HepG2 (cell line): ENCODE results near the gene WNT7B. TPM values are rescaled to one million over a fixed set of nuclear protein-coding genes. Genes with fewer than 3 reads are reported as not detected.

ENCODE experiments used
- ATAC-seq: fragments of 200-7000 bp; cut with Tn5 transposase; 3 replicates; pipeline ENCODE4 v1.9.1; 2020; ENCODE audit warnings: mild to moderate bottlenecking, moderate library complexity
- BruUV-seq: library from RNA; stranded (reverse); fragments of 400-500 nt; replicated peaks from 2 replicates; lab custom pipeline; 2021; lab: Mats Ljungman, UMichigan
- CTCF ChIA-PET: fragments of 300-600 bp; formaldehyde crosslinking; extraction: SDS; loops from one replicate; lab custom pipeline; 2021; ENCODE audit warnings: low total read pairs, inconsistent platforms, low intra/inter-chr PET ratio; lab: Yijun Ruan, JAX
- POLR2A ChIA-PET: fragments of 350-600 bp; sonication (Branson Sonifier 250); formaldehyde crosslinking; loops from one replicate; lab custom pipeline; 2020; ENCODE audit warnings: antibody characterized with exemption, inconsistent platforms; lab: Yijun Ruan, JAX
- DNase-seq: peaks from one replicate; pipeline ENCODE4 v3.0.0-alpha.2; 2015; ENCODE audit warnings: low spot score
- FAIRE-seq: peaks from 3 replicates; lab custom pipeline; 2011; peaks lifted over from hg19 to GRCh38; lab: Jason Lieb, UNC
- H2AFZ ChIP-seq: one replicate; pipeline ENCODE4 v1.6.1; 2011; ENCODE audit warnings: low read length, inconsistent platforms
- H3K27ac ChIP-seq: fragments of 300-600 bp; 3 replicates; pipeline ENCODE4 v1.8.0; 2011; ENCODE audit warnings: mixed run types, mild to moderate bottlenecking, mixed read lengths, low read length, inconsistent platforms; ENCODE audit not compliant: insufficient read depth; ENCODE audit errors: extremely low read length
- H3K27me3 ChIP-seq, 2 experiments: fragments of 200-600 bp in 1 of 2; 2 replicates in 1 of 2; 3 replicates in 1 of 2; pipeline versions ENCODE4 v1.6.0 to v1.8.0; 2011; ENCODE audit warnings: low read length in 2 of 2, mild to moderate bottlenecking in 2 of 2, moderate library complexity in 2 of 2, inconsistent platforms in 1 of 2; ENCODE audit not compliant: insufficient read depth in 2 of 2, control insufficient read depth in 1 of 2
- H3K36me3 ChIP-seq, 2 experiments: fragments of 200-600 bp in 1 of 2; replicated peaks in 1 of 2; 2 replicates in 1 of 2; 3 replicates in 1 of 2; pipeline versions ENCODE4 v1.5.1 to v1.8.0; 2011; ENCODE audit warnings: low read length in 2 of 2, inconsistent platforms in 1 of 2; ENCODE audit not compliant: insufficient read depth in 2 of 2, control insufficient read depth in 1 of 2
- H3K4me1 ChIP-seq: 2 replicates; pipeline ENCODE4 v1.5.1; 2012; ENCODE audit warnings: low read length, inconsistent platforms; ENCODE audit not compliant: insufficient read depth
- H3K4me2 ChIP-seq: 2 replicates; pipeline ENCODE4 v1.6.0; 2011; ENCODE audit warnings: low read depth, low read length, inconsistent platforms
- H3K4me3 ChIP-seq, 3 experiments: fragments of 200-600 bp in 1 of 3; sonication (generic), shearing (Covaris generic) in 1 of 3; replicated peaks in 1 of 3; 2 replicates each; pipeline ENCODE4 v1.5.1; 2011 to 2016; ENCODE audit warnings: low read length in 3 of 3, inconsistent platforms in 2 of 3, low read depth in 2 of 3, mild to moderate bottlenecking in 2 of 3, control low read depth in 1 of 3, mixed read lengths in 1 of 3; ENCODE audit not compliant: insufficient read depth in 1 of 3
- H3K79me2 ChIP-seq: one replicate; pipeline ENCODE4 v1.6.1; 2011; ENCODE audit warnings: low read length, inconsistent platforms; ENCODE audit not compliant: insufficient read depth
- H3K9ac ChIP-seq: 2 replicates; pipeline ENCODE4 v1.6.0; 2011; ENCODE audit warnings: mild to moderate bottlenecking, low read depth, low read length, inconsistent platforms; ENCODE audit not compliant: insufficient read depth
- H3K9me3 ChIP-seq: 2 replicates; pipeline ENCODE4 v1.5.1; 2012; ENCODE audit warnings: mild to moderate bottlenecking, low read length
- H4K20me1 ChIP-seq: 2 replicates; pipeline ENCODE4 v1.6.0; 2011; ENCODE audit warnings: inconsistent platforms, mild to moderate bottlenecking, low read length, moderate library complexity; ENCODE audit not compliant: insufficient read depth
- FLYWCH1 ChIP-seq: sonication (generic); formaldehyde crosslinking; IDR thresholded peaks from 2 replicates; pipeline ENCODE4 v1.8.1; 2023; ENCODE audit warnings: mild to moderate bottlenecking, missing genetic modification reagents
- KLF16 ChIP-seq, 2 experiments: sonication (generic) in 1 of 2; formaldehyde crosslinking in 1 of 2; IDR thresholded peaks; 2 replicates each; pipeline versions ENCODE4 v1.6.1 to v1.8.0; 2016 to 2023; ENCODE audit warnings: missing genetic modification reagents in 2 of 2, missing compliant biosample characterization in 1 of 2
- LRRFIP1 ChIP-seq: sonication (generic); formaldehyde crosslinking; conservative IDR thresholded peaks from 2 replicates; pipeline ENCODE4 v1.4.0; 2020; ENCODE audit warnings: missing genetic modification reagents
- MAFK ChIP-seq, 2 experiments: IDR thresholded peaks in 1 of 2; conservative IDR thresholded peaks in 1 of 2; 2 replicates each; pipeline ENCODE4 v1.6.1; 2011; ENCODE audit warnings: improper control_type of control experiment in 2 of 2, low read length in 2 of 2
- NKX3-1 ChIP-seq: sonication (generic); formaldehyde crosslinking; IDR thresholded peaks from 2 replicates; pipeline ENCODE4 v1.5.0; 2020; ENCODE audit warnings: missing genetic modification reagents
- PHF21A ChIP-seq: sonication (generic); formaldehyde crosslinking; IDR thresholded peaks from 2 replicates; pipeline ENCODE4 v1.5.0; 2020; ENCODE audit warnings: mild to moderate bottlenecking, missing genetic modification reagents
- TMF1 ChIP-seq: sonication (generic); formaldehyde crosslinking; IDR thresholded peaks from 2 replicates; pipeline ENCODE4 v1.8.1; 2022; ENCODE audit warnings: low read depth, missing genetic modification reagents
- ZFP37 ChIP-seq: sonication (generic); formaldehyde crosslinking; IDR thresholded peaks from 2 replicates; pipeline ENCODE4 v1.4.0; 2020; ENCODE audit warnings: missing genetic modification reagents, borderline replicate concordance
- ZNF10 ChIP-seq: sonication (generic); formaldehyde crosslinking; IDR thresholded peaks from 2 replicates; pipeline ENCODE4 v1.4.0; 2020; ENCODE audit warnings: mild to moderate bottlenecking, low read depth, missing genetic modification reagents, borderline replicate concordance
- ZNF629 ChIP-seq: sonication (generic); formaldehyde crosslinking; conservative IDR thresholded peaks from 2 replicates; pipeline ENCODE4 v1.5.0; 2020; ENCODE audit warnings: missing genetic modification reagents
- WGBS: methylation state at CpG from one replicate; pipeline ENCODE4 v1.1.6; 2017; ENCODE audit warnings: low lambda C conversion rate; 5-methylcytosine and 5-hydroxymethylcytosine counted together
- in situ Hi-C: cut with HindIII; loops from 2 replicates; pipeline ENCODE4 v1.10.0; 2017; ENCODE audit warnings: low pct_unique_long_range_greater_than_20kb; ENCODE audit not compliant: extremely low pct_ligation_motif_present
- intact Hi-C: fragments of 100-400 bp; cut with micrococcal nuclease; formaldehyde crosslinking; loops from one replicate; pipeline ENCODE4 v1.10.0; 2022; ENCODE audit not compliant: unreplicated experiment
- polyA plus RNA-seq, 8 experiments: library from polyadenylated mRNA; depleted of rRNA in 3 of 8; stranded (reverse) in 7 of 8; unstranded in 1 of 8; fragments of >200 nt; fragmentation: Illumina TruSeq in 4 of 8; extraction: Trizol in 4 of 8; gene quantifications; 2 replicates each; pipeline versions ENCODE4 v1.2.1 to v1.2.3, GENCODE V29; 2011 to 2016; ENCODE audit warnings: low read depth in 4 of 8, missing spikeins in 1 of 8, mixed read lengths in 1 of 8; ENCODE audit not compliant: insufficient read depth in 1 of 8
- total RNA-seq, 5 experiments: library from RNA; depleted of rRNA; stranded (reverse); fragments of >200 nt; fragmentation: Illumina TruSeq; extraction: Trizol; gene quantifications; 2 replicates each; pipeline ENCODE4 v1.2.3, GENCODE V29; 2016; ENCODE audit warnings: low read depth in 1 of 5
- TF ChIP-seq, protein P1 (sequence below): sonication (generic); formaldehyde crosslinking; IDR thresholded peaks from 2 replicates; pipeline ENCODE4 v1.5.0; 2020; ENCODE audit warnings: mild to moderate bottlenecking, missing genetic modification reagents, borderline replicate concordance

Gene WNT7B
- total and polyA plus RNA-seq, 2 of the 13 experiments (the other 11 are each of a cell fraction or from before 2014, with no cell fraction given) = 0.09 TPM; not detected in 1

DNA sequence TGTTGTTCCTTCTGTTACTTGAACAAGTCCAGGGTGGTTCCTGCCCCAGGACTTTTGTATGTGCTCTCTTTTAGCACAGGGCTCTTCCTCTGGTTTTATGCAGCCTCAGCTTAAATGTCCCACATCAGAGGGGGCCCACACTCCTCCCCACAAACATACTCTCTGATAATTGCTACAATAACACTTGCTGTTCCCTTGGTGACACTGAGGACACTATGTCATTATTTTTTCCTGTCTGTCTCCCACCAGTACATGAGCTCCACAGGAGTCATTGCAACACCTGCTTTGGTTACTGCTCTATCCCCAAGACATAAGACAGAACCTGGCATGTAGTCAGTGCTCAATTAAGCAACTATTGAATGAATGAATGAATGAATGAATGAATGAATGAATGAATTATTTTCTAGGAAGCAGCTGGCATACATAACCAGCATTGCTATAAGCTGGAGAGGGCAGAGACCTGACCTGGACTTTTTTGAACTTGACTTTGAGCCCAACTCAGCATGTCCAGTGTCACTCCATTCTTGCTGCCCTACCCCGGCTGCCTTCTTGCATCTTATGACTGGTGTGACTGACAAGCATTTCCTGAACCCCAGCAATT, 7.5 kb upstream of the WNT7B start:
- in situ Hi-C loops = no loop called here
- no peak overlapping the region for H3K9ac ChIP-seq
- 11% methylated on average over 1 of the region's 1 CpG for WGBS
- ATAC-seq = no peak
- TF ChIP-seq LRRFIP1 (CRISPR knock-in tag) (no peak), MAFK (conservative IDR thresholded peaks at IDR 0.05 in 1 of 2, IDR thresholded peaks at IDR 0.05 in 1 of 2; ENCODE audit: low read length in 2 of 2) (peak; percentile 23 to 32; a peak in 1 of 4 replicates)
- TF ChIP-seq, all 625 proteins: peak for 1
- H3K27me3 ChIP-seq = peaks cover 6 to 28% of the 10 kb centered on the region in 2 experiments; a peak in 4 of 5 replicates
- H3K4me1 ChIP-seq = peaks cover 2% of the 10 kb centered on the region
- no TSS peak for BruUV-seq
- no peak overlapping the region for H3K4me3 ChIP-seq
- intact Hi-C loops = no loop called here
- FAIRE-seq (no peak), DNase-seq (no peak)
- H3K4me2 ChIP-seq = no peak overlapping the region
- ChIA-PET POLR2A (no interaction called here), CTCF (no interaction called here)
- no peaks in the 10 kb centered on the region for H3K79me2 ChIP-seq
- H2AFZ ChIP-seq = no peak overlapping the region
- no peaks in the 10 kb centered on the region for H3K36me3 ChIP-seq
- no peaks in the 10 kb centered on the region for H3K9me3 ChIP-seq
- no peaks in the 10 kb centered on the region; the same call in 1 of the 2 replicates for H4K20me1 ChIP-seq
- no peak overlapping the region for H3K27ac ChIP-seq

GRCh38 chr22:45983797-45984196, 6.8 kb upstream of the WNT7B start:
- CTCF ChIA-PET = no interaction called here
- no peaks in the 10 kb centered on the region; the same call in 1 of the 2 replicates for H4K20me1 ChIP-seq

More at GRCh38 chr22:45983797-45984196, 6.8 kb upstream of the WNT7B start:
- intact Hi-C loops (no loop called here), in situ Hi-C loops (no loop called here)
- H3K9ac ChIP-seq = no peak overlapping the region
- peaks cover 1 to 23% of the 10 kb centered on the region in 2 experiments; a peak in 3 of 5 replicates for H3K27me3 ChIP-seq
- no peak overlapping the region for H2AFZ ChIP-seq
- BruUV-seq = no TSS peak
- H3K4me2 ChIP-seq = no peak overlapping the region
- no peaks in the 10 kb centered on the region for H3K36me3 ChIP-seq
- POLR2A ChIA-PET = no interaction called here
- FAIRE-seq (no peak), ATAC-seq (no peak), DNase-seq (no peak)
- peaks cover 8% of the 10 kb centered on the region for H3K4me1 ChIP-seq
- no peaks in the 10 kb centered on the region for H3K79me2 ChIP-seq
- H3K27ac ChIP-seq = no peak overlapping the region
- TF ChIP-seq ZFP37 (CRISPR knock-in tag) (no peak), FLYWCH1 (no peak), ZNF10 (CRISPR knock-in tag) (no peak), PHF21A (CRISPR knock-in tag) (no peak), TMF1 (CRISPR knock-in tag) (no peak), KLF16 (CRISPR knock-in tag; IDR thresholded peaks at IDR 0.05) (no peak), NKX3-1 (CRISPR knock-in tag) (no peak), ZNF629 (no peak)
- TF ChIP-seq, protein P1, sequence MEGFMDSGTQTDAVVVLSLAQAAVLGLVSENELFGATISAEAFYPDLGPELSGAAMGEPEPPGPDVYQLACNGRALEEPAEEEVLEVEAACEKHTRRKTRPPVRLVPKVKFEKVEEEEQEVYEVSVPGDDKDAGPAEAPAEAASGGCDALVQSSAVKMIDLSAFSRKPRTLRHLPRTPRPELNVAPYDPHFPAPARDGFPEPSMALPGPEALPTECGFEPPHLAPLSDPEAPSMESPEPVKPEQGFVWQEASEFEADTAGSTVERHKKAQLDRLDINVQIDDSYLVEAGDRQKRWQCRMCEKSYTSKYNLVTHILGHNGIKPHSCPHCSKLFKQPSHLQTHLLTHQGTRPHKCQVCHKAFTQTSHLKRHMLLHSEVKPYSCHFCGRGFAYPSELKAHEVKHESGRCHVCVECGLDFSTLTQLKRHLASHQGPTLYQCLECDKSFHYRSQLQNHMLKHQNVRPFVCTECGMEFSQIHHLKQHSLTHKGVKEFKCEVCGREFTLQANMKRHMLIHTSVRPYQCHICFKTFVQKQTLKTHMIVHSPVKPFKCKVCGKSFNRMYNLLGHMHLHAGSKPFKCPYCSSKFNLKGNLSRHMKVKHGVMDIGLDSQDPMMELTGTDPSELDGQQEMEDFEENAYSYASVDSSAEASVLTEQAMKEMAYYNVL (CRISPR knock-in tag) = no peak
- H3K9me3 ChIP-seq = no peaks in the 10 kb centered on the region
- no peak overlapping the region for H3K4me3 ChIP-seq
- 0% methylated on average over 5 of the region's 5 CpGs for WGBS
